Measurements from ENCODE around the gene PLAGL2.

PLAGL2 gene

GRCh38 chr20:32150291-32150848, 57.2 kb downstream of the PLAGL2 start:
- DNase-seq, result no peak

- DNase-seq, result no peak
Observed at GRCh38 chr20:32149566-32150170, 57.9 kb downstream of the PLAGL2 start.

DNA sequence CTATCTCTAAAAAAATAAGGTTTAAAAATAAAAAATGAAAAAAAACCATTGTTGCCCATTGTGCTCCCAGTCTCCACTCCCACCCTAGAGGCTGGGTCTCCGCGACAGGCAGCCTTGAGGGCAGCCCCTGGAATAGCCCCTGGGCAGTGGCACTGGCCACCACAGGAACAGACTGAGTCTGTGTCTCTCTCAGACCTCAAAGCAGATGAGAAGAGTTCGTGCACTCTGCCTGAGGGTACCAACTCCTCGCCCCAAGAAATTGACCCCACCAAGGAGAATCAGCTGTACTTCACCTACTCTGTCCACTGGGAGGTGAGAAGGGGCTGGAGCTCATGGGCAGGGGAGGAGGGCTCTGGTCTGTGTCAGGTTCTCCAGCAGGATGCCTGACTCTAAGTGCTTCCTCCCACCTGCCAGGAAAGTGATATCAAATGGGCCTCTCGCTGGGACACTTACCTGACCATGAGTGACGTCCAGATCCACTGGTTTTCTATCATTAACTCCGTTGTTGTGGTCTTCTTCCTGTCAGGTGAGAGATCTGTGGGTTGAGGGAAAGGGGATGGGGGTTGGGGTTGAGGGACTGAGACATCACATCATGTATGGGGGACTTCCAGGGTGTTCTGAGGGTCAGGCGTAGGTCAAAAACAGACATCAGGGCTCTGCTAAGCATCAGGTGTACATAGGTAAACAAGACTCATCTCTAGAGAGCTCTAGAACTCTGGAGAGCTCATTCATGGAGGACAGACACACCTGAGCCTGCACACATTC, 62.5 kb downstream of the PLAGL2 start:
- DNase-seq, result no peak

GRCh38 chr20:32142991-32143390, 64.6 kb downstream of the PLAGL2 start:
- DNase-seq, result no peak

Measured in stimulated activated CD4-positive, alpha-beta T cell treated with anti-CD3 and anti-CD28 coated beads, Interleukin-2, amount 100 ng/mL, for 24 hours (primary cell).